HG03432 (cell line): ENCODE measurements around the gene APBB1.
A peak's percentile ranks its signal among the peaks of the same experiment; 100 is the strongest.

Experiments used
- ATAC-seq: cut with Tn5 transposase; IDR thresholded peaks from one replicate; pipeline ENCODE4 v1.9.1; 2021; ENCODE audit warnings: mild to moderate bottlenecking, moderate library complexity; ENCODE audit not compliant: unreplicated experiment

APBB1 gene

GRCh38 chr11:6419009-6419631 lies at the start of gene APBB1:
TSS of gene APBB1 (minus strand) at chr11:6419094. CDS start at chr11:6411347, 7,747 bp downstream.
- ATAC-seq = peak; percentile 66

- no peak for ATAC-seq
Measured at GRCh38 chr11:6459099-6459450, 40.2 kb upstream of the APBB1 start.

DNA sequence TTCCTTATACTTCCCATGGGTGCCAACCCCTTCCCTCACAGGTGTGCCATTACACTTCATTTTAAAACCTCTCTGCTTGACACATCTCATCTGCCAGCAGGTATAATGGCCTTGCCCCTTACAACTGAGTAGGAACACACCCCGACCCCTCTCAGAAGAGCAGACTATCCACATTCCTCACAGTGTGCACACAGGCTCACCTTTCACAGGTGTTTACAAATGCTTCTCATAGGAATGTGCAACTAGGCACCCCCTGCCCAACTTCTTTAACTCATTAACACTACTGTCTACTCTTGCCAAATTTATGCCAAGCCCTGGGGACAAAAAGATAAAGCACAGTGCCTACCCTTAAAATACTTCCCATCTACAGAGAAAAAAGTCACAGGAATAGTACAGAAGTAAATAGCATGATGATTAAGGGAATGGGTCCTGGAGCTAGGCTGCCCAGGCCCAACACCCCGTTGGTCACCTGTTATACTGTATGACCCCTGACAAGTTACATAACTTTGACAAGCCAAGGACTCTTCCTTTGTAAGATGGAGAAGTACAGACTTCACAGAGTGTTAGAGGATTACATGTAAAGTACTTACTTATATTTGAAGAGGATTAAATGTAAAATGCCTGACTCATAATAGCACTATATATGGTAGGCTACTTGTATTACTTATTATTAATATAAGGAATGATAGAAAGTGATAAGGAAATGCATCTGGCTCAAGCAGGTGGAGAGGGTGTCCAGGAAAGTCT lies 39.6 kb upstream of the APBB1 start:
- no peak for ATAC-seq

- no peak for ATAC-seq
Measured at GRCh38 chr11:6457581-6458320, 38.9 kb upstream of the APBB1 start.

- ATAC-seq = no peak
Measured at GRCh38 chr11:6456361-6457073, 37.6 kb upstream of the APBB1 start.

GRCh38 chr11:6455070-6455469 lies 36.2 kb upstream of the APBB1 start:
- no peak for ATAC-seq

- ATAC-seq = no peak
Measured at GRCh38 chr11:6453152-6453551, 34.3 kb upstream of the APBB1 start.

DNA sequence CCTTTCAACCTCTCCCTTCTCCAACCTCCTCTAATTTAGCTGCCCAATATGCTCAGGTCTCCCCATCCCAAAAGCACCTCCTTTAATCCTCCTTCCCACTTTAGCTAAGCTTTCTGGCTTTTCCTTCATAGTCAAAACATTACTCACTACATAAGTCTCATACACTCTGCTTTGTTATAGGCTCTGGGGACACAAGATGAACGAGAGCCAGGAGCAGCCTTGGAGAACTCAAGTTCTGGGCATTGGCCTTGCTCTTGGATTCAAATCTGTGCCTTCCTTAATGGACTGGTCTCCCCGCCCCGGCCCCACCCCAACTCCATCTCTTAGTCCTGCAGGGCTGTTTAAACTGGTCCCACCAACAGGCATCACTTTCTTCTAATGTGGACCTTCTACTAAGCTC lies 33.3 kb upstream of the APBB1 start:
- no peak for ATAC-seq

DNA sequence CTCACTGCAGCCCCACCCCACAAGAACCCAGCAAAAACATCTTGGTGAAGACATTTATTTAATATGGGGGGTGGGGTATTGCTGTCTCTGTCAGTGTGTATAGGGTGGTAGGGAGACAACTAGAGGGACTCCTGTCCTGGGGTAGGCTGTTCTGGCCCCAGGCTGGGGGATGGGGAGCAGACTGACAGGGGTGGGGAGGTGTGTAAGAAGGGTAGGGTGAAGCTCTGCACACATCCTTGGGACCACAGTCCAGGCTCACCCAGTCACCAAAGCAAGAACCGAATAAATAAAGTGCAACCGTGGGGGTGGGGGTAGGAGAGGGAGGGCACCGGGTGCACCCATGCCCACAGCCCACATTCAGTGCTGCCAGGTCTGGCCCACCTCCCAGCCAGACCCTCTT lies 29.7 kb upstream of the APBB1 start:
- no peak for ATAC-seq

DNA sequence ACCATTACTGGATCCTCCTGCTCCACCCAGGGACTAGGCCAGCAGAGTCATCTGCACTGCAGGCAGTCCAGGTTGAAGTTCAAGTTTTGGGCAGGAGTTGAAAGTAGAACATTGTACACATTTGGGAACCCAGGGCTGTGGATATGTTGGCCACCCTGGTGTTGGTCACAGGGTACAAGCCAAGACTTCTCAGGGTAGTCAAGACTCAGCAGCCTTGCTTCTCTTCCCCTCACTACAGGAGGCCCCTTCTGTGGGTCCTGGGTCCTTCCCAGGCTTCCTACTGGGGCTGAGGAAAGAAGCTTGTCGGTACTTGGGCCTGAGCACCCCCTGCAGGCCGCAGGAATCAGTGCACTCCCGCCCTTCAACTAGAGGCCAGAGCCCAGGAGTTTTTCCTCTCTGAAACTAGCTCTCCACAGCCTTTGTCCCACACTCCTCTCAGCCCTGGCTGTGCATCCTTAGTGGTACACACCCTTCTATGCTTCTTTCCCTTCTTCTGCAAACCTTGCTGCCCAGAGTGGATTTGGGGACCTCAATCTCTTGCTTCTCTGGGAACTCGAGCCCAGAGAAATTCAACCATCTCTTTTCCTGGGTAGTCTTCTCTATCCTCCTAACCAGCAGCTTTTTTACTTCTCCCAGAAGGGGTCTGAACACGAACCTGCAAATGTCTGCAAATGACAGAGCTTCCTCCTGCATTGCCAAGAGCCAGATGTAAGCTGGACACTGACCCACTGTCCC lies 24.5 kb upstream of the APBB1 start:
- peak; percentile 86 for ATAC-seq

GRCh38 chr11:6442441-6442840 lies 23.5 kb upstream of the APBB1 start:
- no peak for ATAC-seq

- no peak for ATAC-seq
Measured at GRCh38 chr11:6440906-6441358, 22.0 kb upstream of the APBB1 start, which contains the start of gene HPX. TSS of gene HPX (minus strand) at chr11:6440987. CDS start at chr11:6440963, 24 bp downstream.

DNA sequence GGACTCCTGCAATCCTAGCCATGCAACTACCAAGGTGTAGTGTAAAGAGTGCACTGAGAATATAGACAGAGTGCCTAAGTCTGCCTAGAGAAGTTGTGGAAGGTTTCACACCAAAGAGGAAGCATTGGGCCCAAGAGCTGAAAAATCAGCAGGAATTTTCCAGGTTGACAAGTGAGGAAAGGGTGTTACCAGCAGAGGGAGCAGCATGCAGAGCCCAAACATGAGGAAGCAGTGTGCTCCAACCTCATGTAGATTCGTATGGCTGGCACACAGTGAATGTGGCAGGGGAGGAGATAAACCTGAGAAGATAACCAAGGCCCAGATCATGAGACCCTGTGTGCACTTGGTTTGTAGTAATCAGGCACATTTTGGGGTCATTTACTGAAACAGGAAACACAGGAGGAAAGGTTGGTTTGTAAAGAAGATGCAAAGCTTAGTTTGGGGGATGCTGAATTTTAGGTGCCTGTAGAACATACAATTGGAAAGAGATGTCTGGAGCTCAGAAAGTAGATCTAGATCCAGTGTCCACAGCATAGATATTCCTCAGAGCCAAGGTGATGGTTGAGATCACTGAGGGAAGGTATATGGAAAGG lies 20.2 kb upstream of the APBB1 start:
- ATAC-seq = no peak

DNA sequence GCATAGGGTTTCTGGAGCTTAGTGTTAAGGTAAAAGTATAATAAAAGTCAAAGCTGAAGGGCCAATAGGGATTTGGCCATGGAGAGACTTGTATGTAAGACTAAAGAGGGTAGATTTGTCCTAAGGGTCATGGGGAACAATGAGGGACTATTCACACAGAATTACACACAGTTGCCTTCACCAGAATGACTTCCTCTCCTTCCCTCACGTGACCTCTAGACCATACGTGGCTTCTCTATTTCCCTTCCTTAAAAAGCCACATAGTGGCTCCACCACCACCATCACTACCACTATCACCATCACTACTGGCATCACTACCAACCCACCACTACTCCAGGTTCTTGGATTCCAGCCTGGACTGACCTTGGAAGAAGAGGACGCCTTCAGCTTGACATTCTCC lies 19.1 kb upstream of the APBB1 start:
- no peak for ATAC-seq

GRCh38 chr11:6437423-6437822 lies 18.5 kb upstream of the APBB1 start:
- no peak for ATAC-seq

- peak; percentile 57 for ATAC-seq
Measured at GRCh38 chr11:6433998-6434660, 15.2 kb upstream of the APBB1 start.

GRCh38 chr11:6431861-6432260 lies 13.0 kb upstream of the APBB1 start:
- ATAC-seq = no peak

DNA sequence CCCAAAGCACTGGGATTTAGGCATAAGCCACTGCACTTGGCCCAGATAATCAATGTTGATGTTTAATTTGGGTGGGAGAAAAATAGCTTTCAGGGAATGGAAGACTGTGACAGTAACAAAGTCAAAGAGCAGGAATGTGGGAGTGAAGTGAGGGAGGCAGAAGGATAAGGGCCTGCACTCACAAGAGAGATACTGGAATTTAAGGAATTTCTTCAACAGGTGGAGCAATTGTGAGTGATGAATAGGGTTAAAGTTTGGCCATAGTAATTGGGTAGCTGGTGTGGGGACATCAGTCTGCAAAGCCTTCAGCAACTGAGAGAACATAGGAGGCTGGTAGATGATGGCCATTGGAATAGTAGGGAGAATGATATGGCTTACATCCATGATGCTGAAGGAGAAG lies 8.6 kb upstream of the APBB1 start:
- no peak for ATAC-seq

GRCh38 chr11:6420677-6421076 lies 1.8 kb upstream of the APBB1 start:
- ATAC-seq = no peak
